GM18499 (cell line): ENCODE data around the gene RNF32.
"Not testable (repeated sequence)": the region's sequence is repeated elsewhere in the genome, so short reads cannot be mapped to it uniquely, and the experiment has no call there.

Experiments used
- ATAC-seq: cut with Tn5 transposase; IDR thresholded peaks from one replicate; pipeline ENCODE4 v1.9.1; 2021; ENCODE audit warnings: moderate number of reproducible peaks; ENCODE audit not compliant: insufficient read depth, unreplicated experiment

RNF32 gene

GRCh38 chr7:156668130-156668741, 27.7 kb downstream of the RNF32 start:
- ATAC-seq = no peak

- no peak for ATAC-seq
These were observed 28.7 kb downstream of the RNF32 start for GRCh38 chr7:156669035-156669828.

- no peak for ATAC-seq
These were observed 32.9 kb downstream of the RNF32 start for GRCh38 chr7:156673454-156673853.

- no peak for ATAC-seq
These were observed 33.3 kb downstream of the RNF32 start for GRCh38 chr7:156673902-156674301.

- ATAC-seq = no peak
These were observed 35.1 kb downstream of the RNF32 start for GRCh38 chr7:156675721-156676120.

- ATAC-seq = no peak
These were observed 35.7 kb downstream of the RNF32 start for GRCh38 chr7:156676263-156676662.

GRCh38 chr7:156677374-156678054, 36.9 kb downstream of the RNF32 start:
- no peak for ATAC-seq

- ATAC-seq = no peak
These were observed 39.7 kb downstream of the RNF32 start for GRCh38 chr7:156680281-156680680.

- ATAC-seq = no peak
These were observed 42.4 kb downstream of the RNF32 start for GRCh38 chr7:156682928-156683327.

- no peak for ATAC-seq
These were observed 43.7 kb downstream of the RNF32 start for GRCh38 chr7:156684251-156684650.

- ATAC-seq = no peak
These were observed 44.1 kb downstream of the RNF32 start for GRCh38 chr7:156684661-156685060.

- no peak for ATAC-seq
These were observed 51.2 kb downstream of the RNF32 start for GRCh38 chr7:156691764-156692163.

- no peak for ATAC-seq
These were observed 52.3 kb downstream of the RNF32 start for GRCh38 chr7:156692849-156693248.

GRCh38 chr7:156693627-156694026, 53.1 kb downstream of the RNF32 start:
- no peak for ATAC-seq

GRCh38 chr7:156697283-156697682, 56.7 kb downstream of the RNF32 start:
- not testable (repeated sequence) for ATAC-seq

- ATAC-seq = not testable (repeated sequence)
These were observed 57.9 kb downstream of the RNF32 start for GRCh38 chr7:156698512-156698911.

GRCh38 chr7:156701787-156702186, 61.2 kb downstream of the RNF32 start:
- not testable (repeated sequence) for ATAC-seq

GRCh38 chr7:156702399-156702798, 61.8 kb downstream of the RNF32 start:
- no peak for ATAC-seq

GRCh38 chr7:156703209-156703608, 62.6 kb downstream of the RNF32 start:
- no peak for ATAC-seq

GRCh38 chr7:156703773-156704482, 63.4 kb downstream of the RNF32 start:
- peak; percentile 52 for ATAC-seq
